ENCODE measurements around the gene SPO11. TPM values are rescaled to one million over a fixed set of nuclear protein-coding genes. Genes with fewer than 3 reads are reported as not detected.

The SPO11 gene
- total RNA-seq, 1 donor from 2014 or later, result not detected

- peaks cover 33% of the 10 kb centered on the region for H3K27me3 Mint-ChIP-seq
- H3K27ac Mint-ChIP-seq, result no peak overlapping the region
- no peaks in the 10 kb centered on the region for H3K36me3 Mint-ChIP-seq (ENCODE audit: low read depth)
- CTCF ChIA-PET, result no interaction called here
- POLR2A ChIA-PET, result no interaction called here
- DNase-seq (no peak), ATAC-seq (ENCODE audit: low read depth) (no peak)
- H3K4me3 Mint-ChIP-seq, result no peak overlapping the region
- no peaks in the 10 kb centered on the region for H3K9me3 Mint-ChIP-seq
- intact Hi-C loops (cut with micrococcal nuclease), result no loop called here
- no peak for TF ChIP-seq CTCF (IDR thresholded peaks at IDR 0.05)
- H3K4me1 Mint-ChIP-seq, result no peaks in the 10 kb centered on the region
Observed at GRCh38 chr20:57291003-57291402, 38.6 kb upstream of the SPO11 start.

- Mint-ChIP-seq H3K36me3 (ENCODE audit: low read depth) (no peaks in the 10 kb centered on the region), H3K27ac (no peak overlapping the region), H3K9me3 (no peaks in the 10 kb centered on the region), H3K4me3 (no peak overlapping the region), H3K27me3 (peaks cover 33% of the 10 kb centered on the region), H3K4me1 (no peaks in the 10 kb centered on the region)
- DNase-seq, result no peak
- TF ChIP-seq CTCF (IDR thresholded peaks at IDR 0.05), result no peak
- ChIA-PET CTCF (no interaction called here), POLR2A (no interaction called here)
- intact Hi-C loops (cut with micrococcal nuclease), result no loop called here
- no peak for ATAC-seq (ENCODE audit: low read depth)
Observed at GRCh38 chr20:57291694-57292093, 37.9 kb upstream of the SPO11 start.

GRCh38 chr20:57292611-57293010 lies 37.0 kb upstream of the SPO11 start:
- ChIA-PET POLR2A (no interaction called here), CTCF (no interaction called here)
- H3K36me3 Mint-ChIP-seq (ENCODE audit: low read depth), result no peaks in the 10 kb centered on the region
- TF ChIP-seq CTCF (IDR thresholded peaks at IDR 0.05), result no peak
- ATAC-seq (ENCODE audit: low read depth) (no peak), DNase-seq (no peak)
- H3K4me3 Mint-ChIP-seq, result no peak overlapping the region
- no peaks in the 10 kb centered on the region for H3K4me1 Mint-ChIP-seq
- H3K27me3 Mint-ChIP-seq, result peaks cover 30% of the 10 kb centered on the region
- no peak overlapping the region for H3K27ac Mint-ChIP-seq
- no peaks in the 10 kb centered on the region for H3K9me3 Mint-ChIP-seq
- intact Hi-C loops (cut with micrococcal nuclease), result no loop called here

GRCh38 chr20:57293995-57294394 lies 35.6 kb upstream of the SPO11 start:
- Mint-ChIP-seq H3K27me3 (peaks cover 19% of the 10 kb centered on the region), H3K4me3 (no peak overlapping the region), H3K27ac (no peak overlapping the region), H3K36me3 (ENCODE audit: low read depth) (no peaks in the 10 kb centered on the region), H3K9me3 (no peaks in the 10 kb centered on the region), H3K4me1 (no peaks in the 10 kb centered on the region)
- no peak for DNase-seq
- intact Hi-C loops (cut with micrococcal nuclease), result no loop called here
- no peak for ATAC-seq (ENCODE audit: low read depth)
- ChIA-PET POLR2A (no interaction called here), CTCF (no interaction called here)
- TF ChIP-seq CTCF (IDR thresholded peaks at IDR 0.05), result no peak

- TF ChIP-seq CTCF (IDR thresholded peaks at IDR 0.05), result no peak
- Mint-ChIP-seq H3K9me3 (no peaks in the 10 kb centered on the region), H3K4me1 (no peaks in the 10 kb centered on the region), H3K36me3 (ENCODE audit: low read depth) (no peaks in the 10 kb centered on the region), H3K27ac (no peak overlapping the region), H3K27me3 (peaks cover 21% of the 10 kb centered on the region), H3K4me3 (no peak overlapping the region)
- intact Hi-C loops (cut with micrococcal nuclease), result no loop called here
- DNase-seq (no peak), ATAC-seq (ENCODE audit: low read depth) (no peak)
- ChIA-PET CTCF (no interaction called here), POLR2A (no interaction called here)
Observed at GRCh38 chr20:57294550-57294949, 35.1 kb upstream of the SPO11 start.

Measured in activated B cell treated with CpG ODN at 0.5 μM for 24 hours (primary cell).